Vagina (tissue), 2 donors: ENCODE results near the gene GDI1. TPM values are rescaled to one million over a fixed set of nuclear protein-coding genes. Genes with fewer than 3 reads are reported as not detected.

Source experiments
- DNase-seq, 2 donors: peaks; one replicate each; pipeline ENCODE4 v3.0.0-alpha.2; 2017; ENCODE audit errors: extremely low spot score in 2 of 2
- H3K27ac ChIP-seq: fragments of 200-600 bp; sonication (generic); one replicate; pipeline ENCODE4 v1.5.1; 2019
- H3K27me3 ChIP-seq: fragments of 200-600 bp; sonication (generic); one replicate; pipeline ENCODE4 v1.5.1; 2019
- H3K36me3 ChIP-seq, 2 donors: fragments of 200-600 bp; sonication (generic); one replicate each; pipeline ENCODE4 v1.5.1; 2017 to 2019
- H3K4me1 ChIP-seq: fragments of 200-600 bp; sonication (generic); one replicate; pipeline ENCODE4 v1.5.1; 2019
- H3K4me3 ChIP-seq, 2 donors: fragments of 200-600 bp; sonication (generic); 1 replicate in 1 of 2; 2 replicates in 1 of 2; pipeline ENCODE4 v1.5.1; 2016 to 2019
- H3K9me3 ChIP-seq: fragments of 200-600 bp; sonication (generic); one replicate; pipeline ENCODE4 v1.5.1; 2019
- POLR2A ChIP-seq, 2 donors: fragments of 450-650 bp; IDR thresholded peaks; one replicate each; pipeline ENCODE4 v1.6.1; 2017; ENCODE audit warnings: antibody characterized with exemption in 2 of 2, mild to moderate bottlenecking in 2 of 2, moderate library complexity in 2 of 2
- POLR2AphosphoS5 ChIP-seq, 2 donors: sonication (generic); formaldehyde crosslinking; IDR thresholded peaks; one replicate each; pipeline ENCODE4 v1.9.0; 2017; ENCODE audit warnings: antibody characterized with exemption in 2 of 2, mild to moderate bottlenecking in 2 of 2, low read depth in 1 of 2; ENCODE audit not compliant: insufficient read depth in 1 of 2
- intact Hi-C: fragments of 100-400 bp; cut with DNase I; formaldehyde crosslinking; loops from one replicate; pipeline ENCODE4 v1.15.1; 2023
- total RNA-seq: library from RNA; depleted of rRNA; stranded (reverse); fragments of >200 nt; gene quantifications from one replicate; pipeline ENCODE4 v1.2.3, GENCODE V29; 2016
- TF ChIP-seq, protein P1 (sequence below), 3 experiments: fragments of 450-650 bp in 2 of 3; fragments of 200-600 bp in 1 of 3; sonication (generic) in 1 of 3; IDR thresholded peaks; one replicate each; pipeline ENCODE4 v1.5.1; 2017 to 2019; ENCODE audit warnings: antibody characterized with exemption in 3 of 3, mild to moderate bottlenecking in 2 of 3, moderate library complexity in 2 of 3

The GDI1 gene
- total RNA-seq, 1 donor from 2014 or later: 116 TPM

DNA sequence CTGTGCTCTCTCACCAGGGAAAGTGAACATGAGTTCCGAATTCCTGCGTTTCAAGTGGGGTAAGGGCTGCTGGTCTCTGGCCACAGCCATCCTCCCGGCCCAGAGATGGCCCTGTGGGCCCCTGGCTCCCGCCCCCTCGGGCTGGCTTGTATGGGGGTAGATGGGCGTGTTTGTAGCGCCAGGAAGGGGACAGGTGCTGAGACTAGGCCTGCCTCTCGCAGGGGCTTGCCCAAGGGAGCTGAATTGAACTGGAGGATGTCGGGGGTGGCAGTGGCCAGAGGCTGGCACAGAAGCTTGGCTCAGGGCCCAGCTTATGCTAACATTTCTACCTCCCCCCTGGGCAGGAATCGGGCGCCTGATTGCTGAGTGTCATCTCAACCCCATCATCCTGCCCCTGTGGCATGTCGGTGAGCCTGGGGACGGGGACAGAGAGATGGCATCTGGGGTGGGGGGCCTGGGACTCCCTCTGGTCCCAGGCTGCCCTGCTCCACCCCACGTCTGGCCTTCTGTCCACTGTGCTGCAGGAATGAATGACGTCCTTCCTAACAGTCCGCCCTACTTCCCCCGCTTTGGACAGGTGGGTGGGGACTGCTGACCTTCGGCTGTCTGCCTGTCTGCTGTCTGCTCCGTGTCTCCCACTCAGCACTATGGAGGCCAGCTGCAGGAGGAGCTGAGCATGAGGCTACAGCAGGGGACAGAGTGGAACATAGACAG lies 17.1 kb upstream of the GDI1 start:
- Histone ChIP-seq H3K27ac (no peak overlapping the region), H3K4me1 (no peaks in the 10 kb centered on the region), H3K4me3 (no peak overlapping the region), H3K9me3 (no peaks in the 10 kb centered on the region), H3K27me3 (no peaks in the 10 kb centered on the region), H3K36me3 (no peaks in the 10 kb centered on the region)
- intact Hi-C loops: no loop called here
- no peak for TF ChIP-seq POLR2AphosphoS5 (IDR thresholded peaks at IDR 0.05; ENCODE audit: insufficient read depth in 1 of 2, low read depth in 1 of 2)
- no peak for TF ChIP-seq POLR2A (IDR thresholded peaks at IDR 0.05)
- TF ChIP-seq, protein P1, sequence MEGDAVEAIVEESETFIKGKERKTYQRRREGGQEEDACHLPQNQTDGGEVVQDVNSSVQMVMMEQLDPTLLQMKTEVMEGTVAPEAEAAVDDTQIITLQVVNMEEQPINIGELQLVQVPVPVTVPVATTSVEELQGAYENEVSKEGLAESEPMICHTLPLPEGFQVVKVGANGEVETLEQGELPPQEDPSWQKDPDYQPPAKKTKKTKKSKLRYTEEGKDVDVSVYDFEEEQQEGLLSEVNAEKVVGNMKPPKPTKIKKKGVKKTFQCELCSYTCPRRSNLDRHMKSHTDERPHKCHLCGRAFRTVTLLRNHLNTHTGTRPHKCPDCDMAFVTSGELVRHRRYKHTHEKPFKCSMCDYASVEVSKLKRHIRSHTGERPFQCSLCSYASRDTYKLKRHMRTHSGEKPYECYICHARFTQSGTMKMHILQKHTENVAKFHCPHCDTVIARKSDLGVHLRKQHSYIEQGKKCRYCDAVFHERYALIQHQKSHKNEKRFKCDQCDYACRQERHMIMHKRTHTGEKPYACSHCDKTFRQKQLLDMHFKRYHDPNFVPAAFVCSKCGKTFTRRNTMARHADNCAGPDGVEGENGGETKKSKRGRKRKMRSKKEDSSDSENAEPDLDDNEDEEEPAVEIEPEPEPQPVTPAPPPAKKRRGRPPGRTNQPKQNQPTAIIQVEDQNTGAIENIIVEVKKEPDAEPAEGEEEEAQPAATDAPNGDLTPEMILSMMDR (IDR thresholded peaks at IDR 0.05): no peak
- no peak for DNase-seq

DNA sequence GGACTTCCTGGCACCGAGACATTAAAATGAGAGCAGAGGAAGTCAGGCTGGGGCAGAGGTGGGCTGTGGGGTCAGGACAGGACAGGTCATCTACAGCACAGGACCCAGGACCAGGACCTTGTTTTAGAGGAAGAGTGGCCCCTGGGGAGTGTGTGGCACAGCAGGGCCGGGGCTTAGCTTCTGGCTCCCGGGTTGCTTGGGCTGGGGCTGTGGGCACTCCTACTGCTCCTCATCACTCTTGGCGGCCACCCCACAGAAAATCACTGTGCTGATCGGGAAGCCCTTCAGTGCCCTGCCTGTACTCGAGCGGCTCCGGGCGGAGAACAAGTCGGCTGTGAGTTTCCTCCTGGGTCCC lies 16.6 kb upstream of the GDI1 start:
- H3K27ac ChIP-seq: no peak overlapping the region
- TF ChIP-seq POLR2AphosphoS5 (IDR thresholded peaks at IDR 0.05; ENCODE audit: insufficient read depth in 1 of 2, low read depth in 1 of 2) (no peak), POLR2A (IDR thresholded peaks at IDR 0.05) (no peak)
- TF ChIP-seq, protein P1 (IDR thresholded peaks at IDR 0.05): no peak
- no peak overlapping the region for H3K4me3 ChIP-seq
- no peak for DNase-seq
- H3K4me1 ChIP-seq: no peaks in the 10 kb centered on the region
- intact Hi-C loops: no loop called here
- H3K27me3 ChIP-seq: no peaks in the 10 kb centered on the region
- H3K36me3 ChIP-seq: no peaks in the 10 kb centered on the region
- H3K9me3 ChIP-seq: no peaks in the 10 kb centered on the region

DNA sequence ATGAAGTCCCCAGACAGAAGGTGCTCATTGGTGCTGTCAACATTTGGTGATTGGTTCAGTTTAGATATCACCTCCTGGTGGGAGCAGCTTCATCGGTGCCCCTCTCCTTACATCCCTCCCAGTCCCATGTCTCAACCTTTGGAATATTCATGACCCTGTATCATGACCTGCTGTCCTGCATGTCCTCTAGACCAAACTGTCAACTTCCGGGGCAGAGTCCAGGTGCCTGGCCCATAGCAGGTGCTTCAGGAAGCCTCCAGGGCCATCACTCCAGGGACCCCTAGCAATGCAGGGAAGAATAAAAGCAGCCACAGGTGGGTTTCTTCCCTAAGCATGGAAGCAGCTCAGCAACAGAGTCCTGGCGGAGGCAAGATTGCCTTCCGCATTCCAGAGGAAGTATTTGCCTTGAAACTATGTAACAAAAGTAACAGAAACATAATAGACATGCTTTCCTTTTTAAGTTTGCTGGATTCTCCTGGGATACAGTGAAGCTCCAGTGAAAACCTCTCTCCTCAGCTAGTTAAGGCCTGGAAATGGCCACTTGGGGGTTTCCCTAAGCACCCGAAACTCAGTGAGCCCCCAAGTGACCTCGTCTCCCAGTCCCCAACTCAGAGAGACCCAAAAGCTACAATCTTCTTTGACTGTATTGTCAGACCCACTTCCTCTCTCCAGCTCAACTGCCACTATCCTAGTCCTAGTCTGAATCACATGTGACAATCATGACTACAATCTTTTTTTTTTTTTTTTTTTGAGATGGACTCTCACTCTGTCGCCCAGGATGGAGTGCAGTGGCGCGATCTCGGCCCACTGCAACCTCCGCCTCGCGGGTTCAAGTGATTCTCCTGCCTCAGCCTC lies 9.8 kb upstream of the GDI1 start:
- no peak overlapping the region for H3K4me3 ChIP-seq

DNA sequence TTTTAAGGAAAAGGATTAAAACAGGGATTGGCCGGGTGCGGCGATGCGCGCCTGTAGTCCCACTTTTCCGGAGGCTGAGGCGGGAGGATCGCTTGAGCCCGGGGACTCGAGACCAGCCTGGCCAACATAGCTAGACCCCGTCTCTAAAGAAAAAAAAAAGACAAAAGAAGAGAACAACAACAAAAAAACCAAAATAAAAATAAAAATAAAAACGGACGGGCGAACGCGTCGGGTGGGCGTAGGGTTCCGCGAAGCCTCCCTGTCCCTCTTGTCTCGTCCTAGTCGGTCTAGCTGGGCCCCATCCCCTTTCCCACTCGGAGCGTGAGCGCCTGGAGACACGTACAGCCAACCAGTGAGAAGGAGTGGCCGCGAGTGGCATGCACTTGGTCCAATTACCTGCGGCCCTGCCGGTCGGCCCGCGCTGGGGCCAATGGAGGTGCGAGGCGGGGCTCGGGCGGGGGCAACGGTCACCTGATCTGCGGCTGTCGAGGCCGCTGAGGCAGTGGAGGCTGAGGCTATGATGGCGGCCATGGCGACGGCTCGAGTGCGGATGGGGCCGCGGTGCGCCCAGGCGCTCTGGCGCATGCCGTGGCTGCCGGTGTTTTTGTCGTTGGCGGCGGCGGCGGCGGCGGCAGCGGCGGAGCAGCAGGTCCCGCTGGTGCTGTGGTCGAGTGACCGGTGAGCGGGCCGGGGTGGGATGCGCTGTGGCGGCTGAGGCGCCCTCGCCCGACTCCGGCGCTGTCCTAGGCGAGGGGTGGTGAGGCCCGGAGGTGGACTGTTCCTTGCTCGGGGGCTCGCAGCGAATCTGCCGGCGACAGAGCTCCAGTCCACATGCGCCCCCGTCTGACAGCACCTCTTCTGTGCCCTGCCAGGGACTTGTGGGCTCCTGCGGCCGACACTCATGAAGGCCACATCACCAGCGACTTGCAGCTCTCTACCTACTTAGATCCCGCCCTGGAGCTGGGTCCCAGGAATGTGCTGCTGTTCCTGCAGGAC lies 8.5 kb upstream of the GDI1 start, which contains the start of gene ATP6AP1:
TSS of gene ATP6AP1 (plus strand) at position 502 of the 996 bp plus-strand sequence. CDS start at position 518, 16 bp downstream.
- Histone ChIP-seq H3K9me3 (no peaks in the 10 kb centered on the region), H3K36me3 (peaks cover 0 to 4% of the 10 kb centered on the region in 2 donors), H3K27me3 (no peaks in the 10 kb centered on the region), H3K4me1 (peaks cover 6% of the 10 kb centered on the region), H3K27ac (peak within 1 kb of the TSS; percentile 88), H3K4me3 (peak within 1 kb of the TSS; percentile 48 to 77)
- DNase-seq: no peak
- intact Hi-C loops: no loop called here
- peak in 1 of 2 donors; percentile 49 for TF ChIP-seq POLR2A (IDR thresholded peaks at IDR 0.05)
- TF ChIP-seq, protein P1 (IDR thresholded peaks at IDR 0.05): no peak
- peak; percentile 82 to 84 for TF ChIP-seq POLR2AphosphoS5 (IDR thresholded peaks at IDR 0.05; ENCODE audit: insufficient read depth in 1 of 2, low read depth in 1 of 2)

More for the DNA sequence above, 9.8 kb upstream of the GDI1 start:
- DNase-seq: no peak
- Histone ChIP-seq H3K36me3 (no peaks in the 10 kb centered on the region), H3K4me1 (peaks cover 6% of the 10 kb centered on the region), H3K9me3 (no peaks in the 10 kb centered on the region), H3K27ac (no peak overlapping the region), H3K27me3 (no peaks in the 10 kb centered on the region)
- TF ChIP-seq POLR2AphosphoS5 (IDR thresholded peaks at IDR 0.05; ENCODE audit: insufficient read depth in 1 of 2, low read depth in 1 of 2) (no peak), POLR2A (IDR thresholded peaks at IDR 0.05) (no peak)
- TF ChIP-seq, protein P1 (IDR thresholded peaks at IDR 0.05): no peak
- intact Hi-C loops: no loop called here
